HG02870 (cell line): ENCODE measurements around the gene GOLGA2.

Experiments
- ATAC-seq: cut with Tn5 transposase; IDR thresholded peaks from one replicate; pipeline ENCODE4 v1.9.1; 2021; ENCODE audit warnings: mild to moderate bottlenecking, moderate library complexity; ENCODE audit not compliant: unreplicated experiment

Gene GOLGA2

DNA sequence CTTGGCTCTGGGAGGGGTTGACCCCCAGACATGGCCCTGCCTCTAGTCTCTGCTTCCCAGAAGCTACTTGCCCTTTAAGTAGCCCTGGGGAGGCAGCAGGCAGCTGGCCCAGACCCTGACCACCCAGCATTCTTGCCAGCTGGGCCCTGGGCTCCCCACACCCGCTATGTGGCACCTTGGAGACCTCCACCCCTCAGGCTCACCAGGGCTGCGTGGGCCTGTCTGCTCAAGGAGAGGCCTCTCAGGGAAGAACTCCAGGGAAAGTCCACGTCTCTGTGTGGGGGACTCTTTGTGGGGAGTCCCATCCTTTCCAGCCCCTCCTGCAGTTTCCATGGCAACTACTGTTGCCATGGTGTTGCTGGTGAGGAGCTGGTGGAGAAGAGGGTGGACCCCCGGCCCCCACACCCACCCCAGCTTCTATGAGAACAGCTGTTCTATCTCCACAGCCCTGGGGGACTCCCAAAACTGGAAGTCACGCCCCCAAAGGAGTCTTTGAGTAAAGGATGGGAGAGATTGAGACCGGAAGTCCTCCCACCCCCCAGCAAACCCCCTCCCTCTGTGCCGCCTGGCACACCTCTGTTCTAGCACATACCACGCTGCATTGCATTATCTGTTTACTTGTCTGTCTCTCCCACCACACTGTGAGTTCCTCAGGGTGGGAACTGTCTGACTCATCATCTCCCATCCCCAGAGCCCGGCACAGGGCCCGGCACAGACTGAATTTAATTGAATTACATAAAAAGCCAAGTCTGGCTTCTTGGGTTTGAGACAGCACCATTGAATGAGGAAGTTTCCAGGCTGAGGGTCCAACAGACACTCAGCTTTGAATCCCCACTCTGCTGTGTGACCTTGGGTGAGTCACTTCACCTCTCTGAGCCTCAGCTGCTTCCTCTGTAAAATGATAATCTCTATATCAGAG is 60.1 kb downstream of the GOLGA2 start:
- no peak for ATAC-seq

DNA sequence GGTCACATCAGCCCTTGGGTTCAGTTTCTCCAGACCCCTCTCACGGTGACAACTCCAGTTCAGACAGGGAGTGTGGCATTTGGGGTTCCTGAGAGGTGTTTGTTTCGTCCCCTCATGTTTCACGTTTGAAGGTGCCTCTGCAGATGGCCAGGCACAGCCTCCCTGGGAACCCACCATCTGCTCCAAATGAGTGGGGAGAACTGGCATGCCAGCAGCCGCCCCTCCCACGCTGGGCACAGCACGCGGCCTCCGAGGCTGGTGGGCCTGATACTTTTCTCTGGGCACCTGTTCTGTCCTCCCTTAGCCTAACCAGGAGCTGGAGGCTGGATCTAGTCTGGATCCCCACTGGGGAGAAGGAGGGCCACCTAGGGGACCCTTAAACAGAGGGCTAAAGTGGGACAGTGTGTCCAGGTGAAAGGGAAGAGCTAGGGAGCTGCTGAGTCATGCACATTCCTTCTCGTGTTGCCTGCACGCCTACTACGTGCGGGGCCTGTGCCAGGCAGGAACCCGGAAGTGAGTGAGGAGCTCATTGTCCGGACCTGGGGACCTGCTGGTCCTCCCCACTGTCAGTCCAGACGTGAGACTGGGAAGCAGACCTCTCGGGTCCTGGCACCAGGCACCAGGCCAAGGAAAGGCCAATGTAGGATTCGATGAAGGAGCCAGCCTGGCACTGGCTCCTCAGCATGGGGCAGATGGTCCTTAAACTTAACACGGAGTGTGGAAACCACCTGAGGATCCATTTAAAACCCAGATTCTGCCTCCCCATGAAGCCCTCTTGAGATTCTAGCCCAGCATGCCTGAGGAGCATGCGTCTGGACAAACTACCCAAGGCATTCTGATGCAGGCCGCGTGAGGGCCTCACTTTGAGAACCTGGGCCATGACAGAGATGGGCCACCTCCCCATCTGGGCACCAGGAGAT is 61.0 kb downstream of the GOLGA2 start:
- ATAC-seq = no peak

DNA sequence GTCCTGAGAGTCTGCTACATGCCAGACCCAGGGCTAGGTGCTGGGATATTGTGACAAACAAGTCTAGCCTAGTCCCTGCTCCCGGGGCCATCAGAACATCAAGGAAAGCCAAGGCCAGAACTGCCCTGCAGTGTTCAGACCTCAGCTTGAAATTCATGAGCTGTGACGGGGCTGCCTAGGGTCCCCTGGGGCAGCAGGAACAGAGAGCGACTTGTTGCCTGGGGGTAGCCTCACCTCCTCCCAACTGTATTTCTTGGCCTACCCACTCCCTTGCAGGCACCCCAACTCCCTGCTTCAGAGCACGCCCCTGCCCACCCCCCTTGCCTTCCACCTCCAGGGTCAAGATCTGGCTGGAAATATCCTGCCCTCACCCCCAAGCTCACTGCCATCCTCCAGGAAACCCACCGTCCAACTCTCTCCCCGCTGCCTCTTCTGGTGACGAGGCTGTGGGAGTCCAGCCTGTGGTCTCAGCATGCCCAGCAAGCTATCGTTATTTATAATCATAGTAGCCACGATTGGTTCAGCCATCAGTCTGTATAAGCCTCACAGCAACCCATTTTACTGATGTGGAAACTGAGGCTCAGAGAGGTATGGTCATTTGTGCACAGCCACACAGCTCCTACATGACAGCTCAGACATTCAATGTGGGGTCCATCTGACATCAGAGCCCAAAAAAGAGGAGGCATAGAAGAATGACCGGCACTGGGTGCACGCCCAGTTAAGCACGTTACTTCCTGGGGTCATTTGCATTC is 61.9 kb downstream of the GOLGA2 start:
- no peak for ATAC-seq

DNA sequence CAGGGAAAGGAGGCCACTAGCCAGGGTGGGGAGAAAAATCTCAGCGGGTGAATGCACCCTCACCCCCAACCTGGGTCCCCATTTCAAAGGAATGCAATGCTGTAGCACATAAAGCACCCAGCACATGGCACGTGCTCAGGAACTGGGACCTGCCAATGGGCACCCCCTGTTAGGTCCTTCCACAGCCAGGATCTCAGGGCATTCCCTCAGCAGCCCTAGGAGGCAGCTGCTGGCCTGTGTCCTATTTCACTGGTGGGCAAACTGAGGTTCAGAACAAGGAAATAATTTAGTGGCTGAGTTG is 63.9 kb downstream of the GOLGA2 start:
- ATAC-seq = no peak

- ATAC-seq = no peak
Observed at GRCh38 chr9:128211186-128211980, 64.4 kb downstream of the GOLGA2 start.

DNA sequence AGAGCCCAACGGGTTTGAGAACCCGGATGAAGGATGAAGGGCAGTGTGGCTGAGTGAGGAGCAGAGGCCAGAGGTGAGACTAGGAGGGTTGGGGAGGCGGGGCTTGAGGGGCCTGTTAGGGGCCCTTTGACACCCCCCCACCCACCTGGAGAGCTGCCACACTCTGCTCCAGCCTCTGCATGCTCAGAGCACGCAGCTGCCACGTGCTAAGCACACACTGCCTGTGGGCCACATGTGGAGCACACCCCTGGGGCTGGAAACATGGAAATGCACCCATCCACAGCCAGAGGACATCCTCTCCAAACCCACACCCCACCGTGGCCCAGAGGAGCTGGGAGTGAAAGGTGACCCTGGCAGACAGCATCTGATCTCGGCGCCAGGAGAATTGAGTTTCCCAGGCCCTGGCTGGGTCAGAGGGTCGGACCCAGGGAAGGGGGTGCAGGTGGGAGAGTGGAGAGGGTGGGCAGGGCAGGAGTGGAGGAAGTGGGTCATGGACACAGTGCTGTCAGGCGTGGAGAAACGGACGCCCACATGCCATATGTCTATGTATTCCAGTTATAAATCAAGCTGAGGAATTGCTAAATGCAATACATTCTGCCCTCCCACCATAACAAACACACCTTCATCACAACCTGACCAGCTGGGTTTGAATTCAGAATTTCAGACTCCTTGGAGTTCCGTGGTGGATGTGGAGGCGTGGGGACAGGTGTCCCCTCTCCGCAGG is 66.7 kb downstream of the GOLGA2 start:
- no peak for ATAC-seq

DNA sequence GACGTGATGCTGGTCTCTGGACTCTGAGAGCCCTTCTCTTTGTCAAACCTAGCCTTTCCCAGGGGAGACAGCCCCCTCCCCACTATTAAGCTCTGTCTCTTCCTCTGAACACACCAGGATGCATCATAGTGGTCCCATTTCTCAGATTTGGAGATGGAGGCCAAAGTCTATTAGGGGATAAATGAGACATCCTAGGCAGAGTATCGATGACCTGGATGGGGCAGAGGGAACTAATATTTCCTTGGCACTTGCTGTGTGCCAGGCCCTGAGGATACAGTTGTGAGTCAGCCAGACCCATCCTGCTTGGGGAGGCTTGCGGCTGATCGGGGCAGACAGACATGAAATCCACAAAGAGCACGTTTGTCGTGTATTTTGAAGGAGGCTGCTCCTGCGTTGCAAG is 67.4 kb downstream of the GOLGA2 start:
- ATAC-seq = no peak

DNA sequence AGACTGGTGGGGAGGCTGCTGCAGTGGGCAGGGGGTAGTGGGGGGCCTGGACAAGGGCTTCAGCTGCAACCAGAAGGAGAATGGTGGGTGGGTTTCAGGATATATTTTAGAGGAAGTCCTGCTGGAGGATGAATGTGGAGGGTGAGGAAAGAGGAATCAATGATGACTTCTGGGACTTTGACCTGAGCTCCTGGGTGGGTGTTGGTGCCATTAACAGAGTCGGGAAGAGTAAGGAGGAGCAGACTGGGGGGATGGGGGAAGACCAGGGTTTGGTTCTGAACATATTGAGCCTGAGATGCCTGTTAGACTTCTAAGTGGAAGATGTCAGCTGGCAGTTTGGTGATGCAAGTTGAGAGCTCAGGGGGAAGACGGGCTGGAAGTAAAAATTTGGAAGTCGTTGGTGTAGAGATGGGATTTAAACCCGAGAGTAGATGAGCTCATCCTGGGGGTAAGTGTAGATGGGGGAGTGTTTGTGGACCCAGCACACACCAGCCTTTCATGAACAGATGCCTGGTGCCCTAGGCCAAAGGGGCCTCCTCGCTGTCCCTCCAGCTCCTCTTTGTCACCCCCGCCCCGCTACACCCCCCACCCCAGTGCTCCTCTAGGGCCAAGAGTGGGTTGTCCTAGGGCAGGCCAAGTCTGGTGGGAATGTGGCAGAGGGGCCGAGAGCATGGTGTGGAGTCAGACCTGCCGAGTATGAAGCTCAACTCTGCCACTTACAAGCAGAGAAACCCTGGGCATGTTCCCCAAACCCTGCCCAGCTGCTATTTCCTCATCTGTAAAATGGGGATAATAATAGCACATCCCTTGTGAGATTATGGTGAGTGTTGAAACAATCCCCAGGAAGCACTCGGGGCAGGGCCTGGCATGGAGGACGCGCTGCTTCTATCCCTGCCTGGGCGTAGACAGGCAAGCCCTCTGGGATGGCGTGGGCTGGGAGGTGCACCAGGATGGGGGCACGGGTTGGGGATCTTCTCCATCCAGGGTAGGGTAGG is 68.6 kb downstream of the GOLGA2 start:
- ATAC-seq = no peak

- ATAC-seq = no peak
Observed at GRCh38 chr9:128206484-128206883, 69.3 kb downstream of the GOLGA2 start.
